Measurements from ENCODE around the gene CTXND1.
A peak's percentile ranks its signal among the peaks of the same experiment; 100 is the strongest.
"Not testable (repeated sequence)": the region's sequence is repeated elsewhere in the genome, so short reads cannot be mapped to it uniquely, and the experiment has no call there.

Gene CTXND1

DNA sequence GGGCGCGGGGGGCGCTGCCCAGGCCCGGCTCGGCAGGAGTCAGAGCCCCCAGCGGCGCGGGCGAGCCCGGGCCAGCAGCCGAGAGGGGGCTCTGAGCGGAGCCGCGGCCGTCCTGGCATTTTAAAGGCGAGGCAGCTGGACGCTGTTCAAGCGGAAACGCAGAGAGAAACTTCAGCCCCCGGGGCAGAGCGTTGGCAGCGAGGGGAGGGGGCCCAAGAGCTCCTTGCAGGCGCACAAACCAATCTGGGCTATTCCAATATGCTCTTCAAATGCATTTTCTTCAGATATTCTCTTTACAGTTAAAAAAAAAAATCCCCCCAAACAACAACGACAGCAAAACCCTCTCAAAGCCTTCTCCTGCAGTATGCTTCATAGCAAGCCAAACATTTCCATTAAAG lies at the start of gene CTXND1:
TSS of gene CTXND1 (minus strand) at position 93 of the 398 bp plus-strand sequence. CDS start 50,264 bp downstream, outside the sequence.
- H3K4me3 ChIP-seq, result no peak within 1 kb of the TSS
- H3K27me3 ChIP-seq (ENCODE audit: low read depth), result peaks cover 68% of the 10 kb centered on the region
- in situ Hi-C loops (cut with MboI; ENCODE audit: low sequenced_read_pairs), result no loop called here
- no peaks in the 10 kb centered on the region for H3K4me1 ChIP-seq
- no peaks in the 10 kb centered on the region for H3K36me3 ChIP-seq (replicated peaks)
- H3K9me3 ChIP-seq, result no peaks in the 10 kb centered on the region
- peak in 1 of 2 experiments; percentile 45 for DNase-seq (ENCODE audit: low spot score in 2 of 2)

GRCh38 chr15:80301472-80301871 lies 49.5 kb upstream of the CTXND1 start:
- no peak overlapping the region for H3K4me3 ChIP-seq
- no peaks in the 10 kb centered on the region for H3K36me3 ChIP-seq (replicated peaks)
- H3K27me3 ChIP-seq (ENCODE audit: low read depth), result peaks cover 4% of the 10 kb centered on the region; the same call in 1 of the 2 replicates
- no peaks in the 10 kb centered on the region for H3K4me1 ChIP-seq
- in situ Hi-C loops (cut with MboI; ENCODE audit: low sequenced_read_pairs), result no loop called here
- no peaks in the 10 kb centered on the region for H3K9me3 ChIP-seq
- DNase-seq (ENCODE audit: low spot score in 2 of 2), result no peak

- H3K4me1 ChIP-seq; H3K9me3 ChIP-seq; DNase-seq (ENCODE audit: low spot score in 2 of 2); H3K27me3 ChIP-seq (ENCODE audit: low read depth); H3K36me3 ChIP-seq (replicated peaks); H3K4me3 ChIP-seq; in situ Hi-C loops (cut with MboI; ENCODE audit: low sequenced_read_pairs): not testable (repeated sequence)
Observed at GRCh38 chr15:80295777-80296176, 43.8 kb upstream of the CTXND1 start.

DNA sequence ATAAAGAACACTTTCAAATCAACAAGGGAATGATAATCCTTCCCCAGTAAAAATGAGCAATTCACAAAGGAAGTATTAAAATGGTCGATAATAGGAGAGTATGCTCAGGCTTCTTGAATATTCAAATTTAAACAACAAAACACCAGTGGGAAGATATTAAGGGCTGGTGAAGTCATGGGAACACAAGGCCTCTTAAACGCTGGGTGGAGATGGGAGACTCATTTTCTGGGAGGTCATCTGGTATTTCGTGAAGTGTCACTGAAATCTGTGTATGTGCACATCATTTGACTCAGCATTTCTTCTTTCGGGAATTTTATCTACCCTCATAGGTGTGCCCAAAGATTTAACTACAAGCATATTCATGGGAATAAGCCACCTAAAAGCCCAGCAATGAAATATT lies 40.1 kb upstream of the CTXND1 start:
- in situ Hi-C loops (cut with MboI; ENCODE audit: low sequenced_read_pairs), result no loop called here
- H3K36me3 ChIP-seq (replicated peaks), result no peaks in the 10 kb centered on the region
- no peaks in the 10 kb centered on the region for H3K9me3 ChIP-seq
- no peaks in the 10 kb centered on the region for H3K27me3 ChIP-seq (ENCODE audit: low read depth)
- no peak overlapping the region for H3K4me3 ChIP-seq
- no peak for DNase-seq (ENCODE audit: low spot score in 2 of 2)
- no peaks in the 10 kb centered on the region for H3K4me1 ChIP-seq

DNA sequence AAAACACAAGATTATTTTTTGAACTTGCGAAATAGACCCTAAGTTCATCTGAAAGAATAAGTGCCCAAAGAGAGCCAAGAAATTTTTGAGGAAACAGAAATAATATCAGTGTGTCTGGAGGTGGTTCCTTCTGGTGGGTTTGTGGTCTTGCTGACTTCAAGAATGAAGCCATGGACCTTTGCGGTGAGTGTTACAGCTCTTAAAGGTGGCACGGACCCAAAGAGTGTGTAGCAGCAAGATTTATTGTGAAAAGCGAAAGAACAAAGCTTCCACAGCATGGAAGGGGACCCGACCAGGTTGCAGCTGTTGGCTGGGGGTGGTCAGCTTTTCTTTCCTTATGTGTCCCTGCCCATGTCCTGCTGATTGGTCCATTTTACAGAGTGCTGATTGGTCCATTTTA lies 38.9 kb upstream of the CTXND1 start:
- H3K4me3 ChIP-seq; H3K36me3 ChIP-seq (replicated peaks); H3K27me3 ChIP-seq (ENCODE audit: low read depth); DNase-seq (ENCODE audit: low spot score in 2 of 2); in situ Hi-C loops (cut with MboI; ENCODE audit: low sequenced_read_pairs); H3K9me3 ChIP-seq; H3K4me1 ChIP-seq: not testable (repeated sequence)

GRCh38 chr15:80289528-80290495 lies 37.8 kb upstream of the CTXND1 start:
- H3K27me3 ChIP-seq (ENCODE audit: low read depth), result no peaks in the 10 kb centered on the region
- no peak overlapping the region for H3K4me3 ChIP-seq
- no peak for DNase-seq (ENCODE audit: low spot score in 2 of 2)
- no peaks in the 10 kb centered on the region for H3K4me1 ChIP-seq
- in situ Hi-C loops (cut with MboI; ENCODE audit: low sequenced_read_pairs), result no loop called here
- no peaks in the 10 kb centered on the region for H3K36me3 ChIP-seq (replicated peaks)
- H3K9me3 ChIP-seq, result no peaks in the 10 kb centered on the region

GRCh38 chr15:80288131-80288530 lies 36.1 kb upstream of the CTXND1 start:
- Histone ChIP-seq H3K4me1 (no peaks in the 10 kb centered on the region), H3K4me3 (no peak overlapping the region), H3K9me3 (no peaks in the 10 kb centered on the region), H3K36me3 (replicated peaks) (no peaks in the 10 kb centered on the region), H3K27me3 (ENCODE audit: low read depth) (no peaks in the 10 kb centered on the region)
- DNase-seq (ENCODE audit: low spot score in 2 of 2), result no peak
- in situ Hi-C loops (cut with MboI; ENCODE audit: low sequenced_read_pairs), result no loop called here

GRCh38 chr15:80286055-80286454 lies 34.0 kb upstream of the CTXND1 start:
- H3K36me3 ChIP-seq (replicated peaks), result no peaks in the 10 kb centered on the region
- H3K9me3 ChIP-seq, result no peaks in the 10 kb centered on the region
- H3K4me1 ChIP-seq, result no peaks in the 10 kb centered on the region
- DNase-seq (ENCODE audit: low spot score in 2 of 2), result no peak
- no peak overlapping the region for H3K4me3 ChIP-seq
- in situ Hi-C loops (cut with MboI; ENCODE audit: low sequenced_read_pairs), result no loop called here
- H3K27me3 ChIP-seq (ENCODE audit: low read depth), result no peaks in the 10 kb centered on the region

GRCh38 chr15:80285379-80285778 lies 33.4 kb upstream of the CTXND1 start:
- Histone ChIP-seq H3K4me1 (no peaks in the 10 kb centered on the region), H3K27me3 (ENCODE audit: low read depth) (no peaks in the 10 kb centered on the region), H3K36me3 (replicated peaks) (no peaks in the 10 kb centered on the region), H3K4me3 (no peak overlapping the region), H3K9me3 (no peaks in the 10 kb centered on the region)
- DNase-seq (ENCODE audit: low spot score in 2 of 2), result no peak
- in situ Hi-C loops (cut with MboI; ENCODE audit: low sequenced_read_pairs), result no loop called here

- H3K4me3 ChIP-seq, result no peak overlapping the region
- no peak for DNase-seq (ENCODE audit: low spot score in 2 of 2)
- no peaks in the 10 kb centered on the region for H3K36me3 ChIP-seq (replicated peaks)
- H3K9me3 ChIP-seq, result no peaks in the 10 kb centered on the region
- H3K27me3 ChIP-seq (ENCODE audit: low read depth), result no peaks in the 10 kb centered on the region
- in situ Hi-C loops (cut with MboI; ENCODE audit: low sequenced_read_pairs), result no loop called here
- H3K4me1 ChIP-seq, result no peaks in the 10 kb centered on the region
Observed at GRCh38 chr15:80283531-80283930, 31.5 kb upstream of the CTXND1 start.

GRCh38 chr15:80277147-80277546 lies 25.1 kb upstream of the CTXND1 start:
- H3K4me3 ChIP-seq, result no peak overlapping the region
- DNase-seq (ENCODE audit: low spot score in 2 of 2), result no peak
- no peaks in the 10 kb centered on the region for H3K9me3 ChIP-seq
- H3K27me3 ChIP-seq (ENCODE audit: low read depth), result no peaks in the 10 kb centered on the region
- H3K36me3 ChIP-seq (replicated peaks), result no peaks in the 10 kb centered on the region
- no peaks in the 10 kb centered on the region for H3K4me1 ChIP-seq
- in situ Hi-C loops (cut with MboI; ENCODE audit: low sequenced_read_pairs), result no loop called here

- no peaks in the 10 kb centered on the region for H3K9me3 ChIP-seq
- no peaks in the 10 kb centered on the region for H3K4me1 ChIP-seq
- no peaks in the 10 kb centered on the region for H3K27me3 ChIP-seq (ENCODE audit: low read depth)
- no peak overlapping the region for H3K4me3 ChIP-seq
- no peaks in the 10 kb centered on the region for H3K36me3 ChIP-seq (replicated peaks)
- no peak for DNase-seq (ENCODE audit: low spot score in 2 of 2)
- in situ Hi-C loops (cut with MboI; ENCODE audit: low sequenced_read_pairs), result no loop called here
Observed at GRCh38 chr15:80275961-80276360, 23.9 kb upstream of the CTXND1 start.

- DNase-seq (ENCODE audit: low spot score in 2 of 2), result no peak
- no peaks in the 10 kb centered on the region for H3K27me3 ChIP-seq (ENCODE audit: low read depth)
- in situ Hi-C loops (cut with MboI; ENCODE audit: low sequenced_read_pairs), result no loop called here
- H3K36me3 ChIP-seq (replicated peaks), result no peaks in the 10 kb centered on the region
- H3K9me3 ChIP-seq, result no peaks in the 10 kb centered on the region
- H3K4me3 ChIP-seq, result no peak overlapping the region
- H3K4me1 ChIP-seq, result no peaks in the 10 kb centered on the region
Observed at GRCh38 chr15:80274996-80275395, 23.0 kb upstream of the CTXND1 start.

GRCh38 chr15:80274554-80274953 lies 22.5 kb upstream of the CTXND1 start:
- no peaks in the 10 kb centered on the region for H3K4me1 ChIP-seq
- no peak overlapping the region for H3K4me3 ChIP-seq
- no peaks in the 10 kb centered on the region for H3K27me3 ChIP-seq (ENCODE audit: low read depth)
- in situ Hi-C loops (cut with MboI; ENCODE audit: low sequenced_read_pairs), result no loop called here
- no peak for DNase-seq (ENCODE audit: low spot score in 2 of 2)
- no peaks in the 10 kb centered on the region for H3K9me3 ChIP-seq
- H3K36me3 ChIP-seq (replicated peaks), result no peaks in the 10 kb centered on the region
